Hematopoietic multipotent progenitor cell treated with erythropoietin and hydrocortisone succinate and interleukin-3 and kit ligand, for 4 days (in vitro differentiated cells): ENCODE data around the gene NDUFB8.

Source experiments
- DNase-seq: peaks from one replicate; pipeline ENCODE4 v3.0.0-alpha.2; 2015

Gene NDUFB8

DNA sequence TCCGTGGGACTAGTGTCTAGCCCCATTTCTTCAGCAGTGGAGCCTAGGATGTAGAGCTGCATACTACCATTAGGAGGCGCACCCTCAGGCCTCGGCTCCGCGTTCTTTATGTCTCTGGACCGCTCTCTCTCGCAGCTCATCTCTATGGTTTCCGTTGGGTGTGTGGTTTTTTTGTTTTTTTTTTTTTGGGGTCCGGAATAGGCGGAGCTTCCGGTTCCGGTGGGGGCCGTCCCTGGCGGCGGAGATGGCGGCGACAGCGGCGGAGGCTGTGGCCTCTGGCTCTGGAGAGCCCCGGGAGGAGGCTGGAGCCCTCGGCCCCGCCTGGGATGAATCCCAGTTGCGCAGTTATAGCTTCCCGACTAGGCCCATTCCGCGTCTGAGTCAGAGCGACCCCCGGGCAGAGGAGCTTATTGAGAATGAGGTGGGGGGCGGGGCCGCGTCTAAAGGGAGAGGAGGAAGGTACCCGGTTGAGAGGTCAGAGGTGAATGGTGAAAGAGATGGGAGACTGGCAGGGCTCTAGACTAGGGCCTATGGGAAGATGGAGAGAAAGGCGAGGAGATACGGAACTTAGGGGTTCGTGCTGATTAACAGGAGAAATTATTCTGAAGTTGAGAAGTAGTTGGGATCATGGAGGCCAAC, 6.2 kb upstream of the NDUFB8 start, which contains the start of gene HIF1AN:
Gene HIF1AN (plus strand): TSS at position 229 of the 639 bp plus-strand sequence. CDS start 16 bp downstream, at position 245.
- peak; percentile 99 for DNase-seq

DNA sequence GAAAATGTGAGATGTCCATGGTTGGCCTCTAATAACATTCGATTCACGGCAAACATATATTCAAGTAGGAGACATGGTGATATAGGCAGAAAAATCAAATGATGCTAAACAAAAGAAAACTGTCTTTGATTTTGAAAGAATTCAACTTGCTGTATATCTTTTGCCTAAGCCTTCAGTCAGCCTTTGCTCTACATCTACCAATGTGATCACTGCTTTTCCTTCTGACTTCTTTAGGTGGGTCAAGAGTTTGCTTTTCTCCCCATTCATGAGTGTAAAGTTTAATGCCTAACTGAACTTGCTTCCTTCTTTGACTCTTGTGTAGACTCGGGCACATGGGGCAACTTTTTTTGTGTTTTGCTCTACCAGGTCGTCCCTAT, 5.7 kb upstream of the NDUFB8 start:
- no peak for DNase-seq

DNA sequence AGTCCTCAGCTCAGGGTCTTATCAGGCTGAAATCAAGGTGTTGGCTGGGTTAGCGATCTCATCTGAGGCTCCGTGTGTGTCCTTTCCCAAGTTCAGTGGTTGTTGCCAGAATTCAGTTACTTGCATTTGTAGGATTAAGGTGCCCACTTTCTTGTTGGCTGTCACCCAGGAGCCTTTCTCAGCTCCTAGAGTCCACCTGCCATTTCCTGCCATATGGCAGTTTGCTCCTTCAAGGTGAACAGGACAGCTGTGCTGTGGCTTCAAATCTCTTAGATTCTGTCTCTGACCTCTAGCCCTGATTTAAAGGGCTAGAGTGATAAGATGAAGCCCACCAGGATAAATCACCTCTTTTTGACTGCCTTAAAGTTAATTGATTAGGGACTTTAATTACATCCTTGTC, 5.1 kb upstream of the NDUFB8 start:
- DNase-seq: no peak

DNA sequence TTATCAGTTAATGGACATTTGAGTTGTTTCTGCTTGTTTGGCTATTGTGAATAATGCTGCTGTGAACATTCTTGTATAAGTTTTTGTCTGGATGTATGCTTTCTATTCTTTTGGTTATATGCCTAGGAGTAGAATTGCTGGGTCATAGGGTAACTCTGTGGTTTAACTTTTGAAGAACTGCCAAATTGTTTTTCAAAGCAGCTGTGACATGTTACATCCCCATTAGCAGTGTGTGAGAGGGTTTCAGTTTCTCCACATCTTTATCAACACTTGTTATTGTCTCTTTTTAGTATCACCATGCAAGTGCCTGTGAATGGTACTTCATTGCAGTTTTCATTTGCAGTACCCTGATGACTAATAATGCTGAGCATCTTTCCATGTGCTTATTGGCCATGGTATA, 2.1 kb upstream of the NDUFB8 start:
- DNase-seq: peak; percentile 33

DNA sequence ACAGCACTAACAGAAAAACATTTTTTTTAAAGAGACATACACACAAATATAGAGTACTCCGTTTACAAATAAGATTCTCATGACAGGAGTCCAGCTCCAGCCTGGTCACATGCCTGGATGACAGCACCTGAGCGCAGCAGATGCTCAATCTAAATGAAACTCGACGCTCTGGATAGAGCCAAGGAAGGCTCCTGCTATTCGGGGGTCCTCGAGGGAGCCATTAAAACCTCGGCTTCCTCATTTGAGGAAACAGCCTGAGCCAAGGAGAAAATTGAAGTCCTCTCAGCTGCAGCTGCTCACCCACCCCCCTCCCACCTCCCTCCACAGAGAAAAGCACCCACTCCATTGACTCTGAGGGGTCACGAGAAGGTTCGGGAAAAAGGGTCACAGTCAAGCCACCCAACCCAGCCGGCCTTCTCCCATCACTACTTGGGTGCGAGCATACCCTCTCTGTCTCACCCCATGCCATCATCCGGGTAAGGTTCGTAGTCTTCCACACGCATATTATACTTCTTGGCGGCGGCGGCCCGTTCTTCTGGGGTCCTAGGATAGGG, 673 bp downstream of the NDUFB8 start:
- DNase-seq: peak; percentile 39

DNA sequence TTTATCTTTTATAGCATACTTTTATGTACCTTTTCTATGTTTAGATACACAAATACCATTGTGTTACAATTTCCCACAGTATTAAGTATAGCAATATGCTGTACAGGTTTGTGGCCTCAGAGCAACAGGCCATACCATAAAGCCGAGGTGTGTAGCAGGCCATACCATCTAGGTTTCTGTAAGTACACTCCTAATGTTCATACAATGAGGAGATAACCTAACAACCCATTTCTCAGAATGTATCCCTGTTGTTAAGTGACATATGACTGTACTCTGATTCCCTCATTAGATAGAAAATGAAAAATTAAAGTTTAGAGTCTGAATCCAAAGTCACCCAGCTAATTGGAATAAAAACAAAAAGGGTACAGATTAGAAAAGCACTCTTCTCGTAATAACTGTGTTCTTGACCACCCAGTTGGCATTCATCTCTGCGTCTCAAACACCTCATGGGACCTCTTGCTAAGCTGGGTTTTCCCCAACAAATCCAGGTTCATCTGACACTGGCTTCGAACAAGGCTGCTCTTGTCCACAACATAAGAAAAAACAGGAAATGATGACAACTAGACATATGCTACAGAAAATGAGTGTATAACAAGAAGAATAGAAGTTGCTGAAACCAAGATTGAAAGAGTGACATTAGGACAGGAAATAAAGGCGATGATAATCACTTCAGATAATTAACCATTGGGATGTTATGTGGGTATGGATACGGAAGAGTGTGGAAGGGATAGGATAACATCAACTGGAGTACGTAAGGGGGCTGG, 1.4 kb downstream of the NDUFB8 start:
- no peak for DNase-seq

DNA sequence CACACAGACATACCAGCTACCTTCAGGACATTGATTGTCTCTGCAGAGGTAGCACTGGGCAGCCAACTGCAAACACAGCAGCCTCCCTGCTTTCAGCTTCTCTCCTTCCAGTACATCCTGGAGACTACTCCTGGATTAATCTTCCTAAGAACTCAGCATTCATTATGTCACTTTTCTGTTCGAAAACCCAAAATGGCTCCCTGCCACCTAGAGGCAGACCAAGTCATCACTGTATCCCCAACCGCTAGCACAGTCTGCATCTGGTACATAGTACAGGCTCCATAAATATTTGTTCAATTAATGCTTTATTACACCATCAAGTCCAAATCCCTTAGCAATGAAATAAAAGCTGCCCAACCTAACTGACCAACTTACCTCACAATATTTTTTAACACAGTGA, 5.0 kb downstream of the NDUFB8 start:
- no peak for DNase-seq

DNA sequence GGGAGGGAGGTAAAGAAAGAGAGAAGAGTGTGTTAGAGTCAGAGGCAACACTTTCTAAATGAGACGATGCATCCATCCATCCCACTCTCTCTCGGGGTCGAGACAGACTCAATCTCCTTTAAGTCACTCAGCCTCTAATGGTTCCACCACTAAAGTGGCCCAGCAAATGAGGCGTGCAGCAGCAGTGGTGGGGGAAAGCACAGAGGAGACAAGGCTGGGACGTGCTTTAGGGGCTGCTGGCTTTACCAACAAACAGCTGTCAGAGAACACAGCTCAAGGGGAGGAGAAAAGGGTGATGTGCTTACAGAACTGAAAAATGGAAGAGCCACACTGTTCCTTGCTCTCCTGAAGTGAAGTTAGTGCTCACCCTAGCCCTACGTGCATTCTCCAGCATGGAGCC, 5.5 kb downstream of the NDUFB8 start:
- DNase-seq: no peak

DNA sequence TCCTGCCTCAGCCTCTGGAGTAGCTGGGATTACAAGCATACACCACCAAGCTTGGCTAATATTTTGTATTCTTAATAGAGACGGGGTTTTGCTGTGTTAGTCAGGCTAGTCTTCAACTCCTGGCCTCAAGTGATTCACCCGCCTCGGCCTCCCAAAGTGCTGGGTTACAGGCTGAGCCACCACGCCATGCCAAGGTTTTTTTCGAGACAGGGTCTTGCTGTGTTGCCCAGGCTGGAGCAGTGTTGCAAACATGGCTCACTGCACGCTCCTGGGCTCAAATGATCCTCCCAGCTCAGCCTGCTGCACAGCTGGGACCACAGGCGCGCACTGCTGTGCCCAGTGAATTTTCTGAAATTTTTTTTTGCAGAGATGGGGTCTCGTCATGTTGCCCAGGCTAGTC, 6.7 kb downstream of the NDUFB8 start:
- DNase-seq: no peak

DNA sequence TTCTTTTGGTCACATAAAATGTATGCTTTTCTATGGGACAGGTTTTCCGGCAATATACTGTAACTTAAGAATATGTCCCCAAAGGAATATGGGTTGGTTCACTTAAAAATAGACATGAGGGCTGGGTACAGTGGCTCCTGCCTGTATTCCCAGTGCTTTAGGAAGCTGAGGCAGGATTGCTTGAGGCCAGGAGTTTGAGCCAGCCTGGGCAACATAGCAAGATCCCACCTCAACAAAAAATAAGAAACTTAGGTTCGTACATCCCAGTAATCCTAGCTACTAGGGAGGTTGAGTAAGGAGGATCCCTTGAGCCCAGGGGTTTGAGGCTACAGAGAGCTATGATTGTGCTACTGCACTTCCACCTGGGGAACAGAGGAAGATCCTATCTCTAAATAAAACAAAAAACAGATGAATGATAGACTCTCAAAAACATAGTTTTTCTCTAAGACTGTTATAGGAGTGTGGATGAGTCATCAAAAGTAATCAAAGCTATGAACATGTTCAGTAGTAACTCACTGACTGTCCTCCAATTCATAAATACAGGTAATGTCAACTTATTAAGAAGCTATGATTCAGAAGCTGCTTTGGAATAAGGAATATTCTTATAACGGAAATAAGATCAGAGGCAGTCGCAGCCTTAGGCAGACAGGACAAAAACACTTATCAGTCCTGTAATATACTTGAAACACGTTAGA, 7.4 kb downstream of the NDUFB8 start:
- DNase-seq: no peak

DNA sequence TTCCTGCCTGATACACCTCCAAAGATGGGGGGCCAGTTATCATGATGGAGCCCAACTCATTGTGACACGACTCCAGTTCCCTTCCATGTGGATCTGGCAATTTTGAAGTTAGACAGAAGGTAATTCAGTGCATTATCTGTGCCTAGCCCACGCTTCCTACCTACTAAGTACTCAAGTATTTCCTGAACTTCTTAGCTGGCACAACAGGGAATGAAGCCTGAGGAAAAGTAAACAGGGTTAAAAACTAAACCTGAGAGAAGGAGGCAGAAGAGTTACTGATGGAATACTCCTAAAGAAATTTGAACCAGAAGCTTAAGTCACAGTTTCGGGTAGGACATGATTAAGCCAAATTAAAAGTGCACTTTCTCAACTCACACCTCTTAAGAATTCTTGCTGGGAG, 8.9 kb downstream of the NDUFB8 start:
- no peak for DNase-seq

DNA sequence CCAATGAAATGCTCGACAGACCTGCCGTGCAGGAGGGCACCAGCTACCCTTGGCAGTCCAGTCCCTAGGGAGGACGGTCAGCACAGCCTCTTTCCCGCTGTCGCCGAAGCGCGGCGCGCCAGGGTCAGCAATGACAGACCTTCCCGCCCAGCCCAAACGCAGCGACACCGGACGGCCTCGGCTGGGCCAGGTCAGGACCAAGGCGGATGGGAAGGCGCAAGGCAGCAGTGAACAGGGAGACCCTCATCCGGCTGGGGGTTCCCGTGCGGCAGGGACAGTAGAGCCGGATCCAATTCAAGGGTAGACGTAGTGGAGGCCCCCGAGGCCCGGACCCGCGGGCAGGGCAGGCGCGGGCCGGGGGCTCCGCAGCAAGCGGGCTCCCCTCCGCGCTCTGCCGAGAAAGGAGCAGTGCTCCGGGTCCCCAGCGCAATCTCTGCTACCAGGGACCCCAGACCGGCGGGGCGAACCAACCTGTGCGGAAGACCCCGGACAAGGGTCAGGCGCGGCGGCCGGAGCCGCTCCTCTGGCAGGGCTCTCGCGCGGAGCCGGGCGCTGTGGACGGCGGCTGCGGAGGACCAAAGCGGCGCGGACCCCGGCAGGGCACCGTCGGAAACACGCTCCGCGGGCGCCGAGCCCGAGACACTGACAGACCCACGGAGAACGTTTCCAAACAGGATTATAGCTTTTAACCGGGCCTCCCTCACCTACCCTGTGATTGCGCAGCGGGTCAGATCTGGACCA, 10.2 kb downstream of the NDUFB8 start, which contains the start of gene SEC31B:
Gene SEC31B (minus strand): TSS at position 551 of the 741 bp plus-strand sequence. CDS start 2,909 bp downstream, outside the sequence.
- DNase-seq: no peak

DNA sequence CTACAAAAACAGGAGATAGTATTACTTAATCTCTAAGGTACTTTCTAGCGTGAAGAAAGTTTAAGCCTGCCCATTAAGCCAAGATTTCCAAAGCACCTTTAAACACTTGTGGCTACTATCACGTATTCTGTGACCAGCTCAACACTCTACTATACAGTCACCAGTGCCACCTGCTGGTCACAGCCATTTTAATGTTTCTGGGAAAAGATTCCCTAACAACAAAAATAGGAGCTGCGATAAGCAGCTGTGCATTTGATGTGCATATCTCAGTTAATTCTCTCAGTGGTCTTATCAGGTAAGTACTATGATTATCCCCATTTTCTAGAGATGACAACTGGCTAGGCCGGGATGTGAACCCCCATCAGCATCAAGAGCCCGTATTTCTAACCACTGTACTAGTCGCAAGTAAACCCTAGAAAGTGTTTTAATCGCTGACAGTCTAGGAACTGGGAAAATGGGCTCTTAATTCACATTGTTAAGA, 10.9 kb downstream of the NDUFB8 start:
- DNase-seq: peak; percentile 78

DNA sequence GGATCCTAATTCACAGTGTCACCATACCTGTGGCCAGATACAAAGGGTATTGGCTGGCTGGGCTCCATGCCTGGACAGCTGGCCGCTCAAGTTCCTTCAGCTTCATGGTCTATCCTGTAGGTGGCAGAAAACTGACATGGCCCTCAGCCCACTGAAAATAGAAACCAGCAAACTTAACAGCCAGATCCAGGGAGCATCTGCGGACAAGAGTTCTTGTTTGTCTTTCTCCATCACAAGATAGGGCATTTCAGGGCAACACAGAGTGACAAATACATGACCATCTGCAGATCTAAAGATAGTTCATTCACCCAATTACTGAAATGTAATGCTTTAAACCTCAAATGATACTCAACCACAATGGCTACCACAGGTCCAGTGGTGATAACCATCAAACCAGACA, 12.8 kb downstream of the NDUFB8 start:
- peak; percentile 67 for DNase-seq

DNA sequence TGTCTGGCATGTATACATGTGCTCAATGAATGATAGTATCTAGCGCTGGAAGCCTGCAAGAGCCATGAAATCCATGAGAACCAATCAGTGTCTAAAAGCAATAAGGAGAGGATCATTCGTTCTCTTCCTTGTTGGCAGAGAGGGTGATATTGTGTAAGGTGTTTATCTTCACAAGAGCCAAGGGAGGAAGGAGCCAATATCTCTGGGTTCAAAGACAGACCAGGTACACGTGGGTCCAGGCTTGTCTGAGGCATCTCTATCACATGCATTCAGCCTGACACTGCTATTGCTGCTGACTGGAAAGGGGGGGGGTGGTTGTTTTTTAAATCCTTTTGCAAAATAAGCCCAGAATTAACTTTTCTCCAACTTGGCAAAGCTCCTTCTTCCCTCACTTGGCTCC, 14.1 kb downstream of the NDUFB8 start:
- no peak for DNase-seq

DNA sequence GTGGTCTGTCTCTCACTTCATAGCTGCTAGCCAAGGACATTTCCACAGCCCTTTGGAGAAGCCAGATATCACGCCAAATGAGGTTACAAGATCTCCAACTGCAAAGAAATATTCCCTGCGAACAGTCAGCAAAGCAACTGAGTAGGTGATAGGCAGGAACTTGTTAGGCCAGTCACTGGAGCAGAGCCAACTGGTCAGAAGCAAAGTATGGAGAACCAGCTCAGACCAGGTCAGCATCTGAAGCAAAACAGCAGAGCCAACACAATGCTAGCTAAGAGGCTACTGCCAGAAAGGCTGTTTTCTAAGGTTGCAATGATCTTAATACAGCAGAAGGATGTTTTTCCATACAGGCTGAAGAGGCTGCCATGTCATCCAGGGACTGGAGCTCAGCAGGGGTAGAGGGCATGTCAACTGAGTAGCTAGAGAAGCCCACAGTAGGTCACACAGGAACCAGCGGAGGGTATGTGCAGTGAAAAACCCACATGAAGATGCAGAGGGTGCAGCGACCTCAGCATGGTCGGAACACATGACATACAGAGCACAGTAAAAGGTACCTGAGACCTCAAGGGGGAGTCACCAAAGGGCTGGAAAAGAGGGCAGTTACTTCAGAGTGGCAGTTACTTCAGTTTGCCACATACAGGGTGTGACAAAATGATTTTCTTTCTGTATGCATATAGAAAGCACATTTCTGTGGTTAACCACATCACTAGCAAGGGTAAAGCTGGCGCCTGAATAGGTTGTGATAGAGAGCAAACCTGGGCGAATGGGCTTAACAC, 18.9 kb downstream of the NDUFB8 start:
- DNase-seq: peak; percentile 92

DNA sequence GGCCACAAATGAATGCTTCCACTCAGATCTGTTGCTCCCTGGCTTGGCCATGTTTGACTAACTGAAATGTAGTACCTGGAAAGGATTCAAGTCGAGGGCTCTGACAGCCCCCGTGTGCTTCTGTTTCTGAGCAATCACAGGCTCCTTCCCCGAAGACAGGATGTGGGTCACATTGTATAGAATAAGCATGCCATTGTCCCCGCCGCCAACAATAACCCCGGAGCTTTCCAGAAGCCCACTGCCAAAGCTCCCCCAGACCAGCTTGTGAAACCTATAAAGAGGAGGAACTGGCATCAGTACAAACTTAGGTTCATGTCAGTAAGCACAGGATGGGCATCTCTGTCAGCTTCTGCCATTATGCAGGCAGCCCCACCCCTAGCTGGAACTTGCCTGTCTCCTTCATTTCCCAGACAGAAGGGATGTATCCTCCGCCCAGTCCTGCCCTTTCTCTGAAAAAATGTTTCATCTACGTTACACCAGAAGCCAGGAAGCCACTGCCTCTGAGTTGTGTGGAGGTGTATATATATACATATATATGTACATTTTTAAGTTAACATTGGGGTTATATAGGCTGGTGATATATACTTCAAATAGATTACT, 20.3 kb downstream of the NDUFB8 start:
- peak; percentile 18 for DNase-seq

DNA sequence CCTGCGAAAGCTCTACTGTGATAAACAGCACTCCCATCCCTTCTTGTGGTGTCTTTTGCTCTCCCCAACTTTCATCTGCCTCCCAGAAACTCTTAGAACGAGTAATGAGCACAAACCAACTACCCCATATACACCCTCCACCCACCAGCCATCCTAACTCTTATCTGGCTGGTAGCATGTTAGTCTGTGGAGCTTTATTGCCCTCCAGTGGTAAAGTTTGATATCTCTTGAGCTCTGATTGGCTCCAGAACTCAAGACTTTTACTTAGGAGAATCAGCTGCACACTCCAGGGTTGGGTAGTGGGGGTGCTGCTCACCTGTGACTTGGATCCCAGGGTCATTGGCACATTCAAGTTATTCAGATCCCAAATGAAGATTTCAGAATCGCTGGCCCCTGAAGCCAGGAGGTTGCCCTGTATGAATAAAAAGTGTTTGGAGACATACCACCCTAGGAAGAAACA, 20.9 kb downstream of the NDUFB8 start:
- DNase-seq: peak; percentile 90

DNA sequence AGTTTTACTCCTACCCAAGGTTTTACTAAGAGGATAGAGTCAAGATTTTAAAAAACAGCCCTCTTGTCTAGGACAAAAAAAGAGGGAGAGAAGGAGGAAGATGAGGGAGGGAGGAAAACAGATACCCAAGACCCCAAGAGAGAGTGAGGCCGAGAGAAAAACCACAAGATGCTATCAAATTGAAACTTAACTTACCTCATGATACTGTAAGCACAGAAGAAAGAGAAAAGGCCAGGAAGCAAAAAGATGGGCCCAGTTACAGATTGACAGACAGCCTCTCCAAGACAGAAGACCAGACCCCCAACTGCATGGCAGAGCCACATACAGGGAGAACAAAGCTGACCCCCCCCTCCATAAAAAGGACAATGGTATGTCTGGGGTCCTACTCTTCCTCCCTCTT, 21.4 kb downstream of the NDUFB8 start:
- no peak for DNase-seq

DNA sequence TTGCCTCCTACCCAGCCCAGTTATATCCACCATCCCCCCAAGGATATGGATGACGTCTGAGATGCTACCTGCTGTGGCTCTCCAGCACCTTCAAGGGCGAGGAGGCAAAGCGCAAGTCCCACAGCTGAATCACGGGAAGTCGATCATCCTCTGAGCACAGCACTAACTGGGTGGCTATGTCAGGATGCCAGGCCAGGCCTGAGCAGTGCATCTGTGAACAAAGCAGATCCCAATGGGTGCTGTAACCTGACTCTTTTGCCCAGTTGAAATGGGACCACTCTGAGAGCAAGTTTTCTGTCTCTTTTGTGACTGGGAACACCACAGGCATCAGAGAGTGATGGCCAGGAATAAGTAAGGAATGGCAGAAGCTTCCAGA, 22.3 kb downstream of the NDUFB8 start:
- DNase-seq: no peak

DNA sequence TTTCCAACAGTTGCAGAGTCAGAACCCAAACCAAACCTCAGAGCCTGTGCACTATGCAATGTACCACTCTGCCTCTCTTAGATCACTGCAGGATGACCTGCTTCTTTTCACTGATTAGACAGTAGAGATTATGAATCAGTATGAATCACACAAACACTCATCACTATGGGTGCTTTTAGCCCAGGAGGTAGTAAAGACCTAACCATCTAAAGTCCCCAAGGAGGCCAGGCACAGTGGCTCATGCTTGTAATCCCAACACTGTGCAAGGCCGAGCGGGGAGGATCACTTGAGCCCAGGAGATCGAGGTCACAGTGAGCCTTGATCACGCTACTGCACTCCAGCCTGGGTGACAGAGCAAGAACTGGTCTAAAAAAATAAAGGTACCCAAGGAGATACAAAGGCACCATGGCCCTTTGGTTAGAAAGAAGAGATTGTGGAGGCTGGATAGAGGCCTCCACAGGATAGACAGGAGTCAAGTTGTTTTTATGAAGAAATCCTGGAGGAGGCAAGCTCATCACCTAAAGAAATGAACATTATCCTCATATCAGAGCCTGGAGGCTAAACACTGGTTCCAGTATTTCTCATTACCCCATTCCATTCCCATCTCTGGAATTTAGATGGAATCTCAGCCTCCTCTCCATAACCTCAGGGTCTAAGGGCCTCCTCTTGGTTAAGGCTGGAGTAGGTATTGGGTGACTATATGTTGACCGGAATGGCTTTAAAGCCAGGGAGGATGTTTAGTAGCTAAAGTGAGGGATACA, 22.9 kb downstream of the NDUFB8 start:
- no peak for DNase-seq
